ENCODE results near the gene FRMD4A. TPM values are rescaled to one million over a fixed set of nuclear protein-coding genes. Genes with fewer than 3 reads are reported as not detected.

Gene FRMD4A
- total RNA-seq, 1 donor from 2014 or later = 28.2 TPM

DNA sequence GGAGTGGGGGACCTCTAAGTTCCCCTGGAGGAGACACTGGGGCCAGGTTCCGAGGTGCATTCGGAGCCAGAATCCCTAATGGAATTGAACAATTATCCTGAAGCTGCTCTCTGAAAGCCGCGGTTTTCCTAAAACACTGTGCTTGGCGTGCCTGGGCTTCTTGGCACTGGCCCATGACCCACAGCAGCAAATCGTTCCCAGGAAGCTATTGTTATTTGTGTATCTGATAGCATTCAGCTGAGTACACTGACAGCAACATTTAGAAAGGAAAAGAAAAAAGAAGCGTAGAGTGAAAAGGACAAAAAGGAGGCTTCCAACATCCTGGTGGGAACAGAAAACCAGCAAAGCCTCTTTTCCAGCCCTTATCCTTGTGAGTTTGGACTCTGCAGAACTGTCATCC, 339.8 kb downstream of the FRMD4A start:
- DNase-seq (ENCODE audit: low read depth) = no peak
- H3K4me3 ChIP-seq (ENCODE audit: low read depth, low read length) = no peak overlapping the region
- no peaks in the 10 kb centered on the region for H3K36me3 ChIP-seq (ENCODE audit: control insufficient read depth, insufficient read depth, low read length)
- TF ChIP-seq, protein P1, sequence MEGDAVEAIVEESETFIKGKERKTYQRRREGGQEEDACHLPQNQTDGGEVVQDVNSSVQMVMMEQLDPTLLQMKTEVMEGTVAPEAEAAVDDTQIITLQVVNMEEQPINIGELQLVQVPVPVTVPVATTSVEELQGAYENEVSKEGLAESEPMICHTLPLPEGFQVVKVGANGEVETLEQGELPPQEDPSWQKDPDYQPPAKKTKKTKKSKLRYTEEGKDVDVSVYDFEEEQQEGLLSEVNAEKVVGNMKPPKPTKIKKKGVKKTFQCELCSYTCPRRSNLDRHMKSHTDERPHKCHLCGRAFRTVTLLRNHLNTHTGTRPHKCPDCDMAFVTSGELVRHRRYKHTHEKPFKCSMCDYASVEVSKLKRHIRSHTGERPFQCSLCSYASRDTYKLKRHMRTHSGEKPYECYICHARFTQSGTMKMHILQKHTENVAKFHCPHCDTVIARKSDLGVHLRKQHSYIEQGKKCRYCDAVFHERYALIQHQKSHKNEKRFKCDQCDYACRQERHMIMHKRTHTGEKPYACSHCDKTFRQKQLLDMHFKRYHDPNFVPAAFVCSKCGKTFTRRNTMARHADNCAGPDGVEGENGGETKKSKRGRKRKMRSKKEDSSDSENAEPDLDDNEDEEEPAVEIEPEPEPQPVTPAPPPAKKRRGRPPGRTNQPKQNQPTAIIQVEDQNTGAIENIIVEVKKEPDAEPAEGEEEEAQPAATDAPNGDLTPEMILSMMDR (IDR thresholded peaks at IDR 0.05; ENCODE audit: insufficient read depth, low read length, poor library complexity, severe bottlenecking) = no peak
- no peaks in the 10 kb centered on the region for H3K27me3 ChIP-seq (ENCODE audit: control insufficient read depth, insufficient read depth, low read length)

GRCh38 chr10:13990392-13990805, 340.3 kb downstream of the FRMD4A start:
- no peak for DNase-seq (ENCODE audit: low read depth)
- Histone ChIP-seq H3K36me3 (ENCODE audit: control insufficient read depth, insufficient read depth, low read length) (no peaks in the 10 kb centered on the region), H3K27me3 (ENCODE audit: control insufficient read depth, insufficient read depth, low read length) (no peaks in the 10 kb centered on the region), H3K4me3 (ENCODE audit: low read depth, low read length) (no peak overlapping the region)
- TF ChIP-seq, protein P1 (IDR thresholded peaks at IDR 0.05; ENCODE audit: insufficient read depth, low read length, poor library complexity, severe bottlenecking) = no peak

DNA sequence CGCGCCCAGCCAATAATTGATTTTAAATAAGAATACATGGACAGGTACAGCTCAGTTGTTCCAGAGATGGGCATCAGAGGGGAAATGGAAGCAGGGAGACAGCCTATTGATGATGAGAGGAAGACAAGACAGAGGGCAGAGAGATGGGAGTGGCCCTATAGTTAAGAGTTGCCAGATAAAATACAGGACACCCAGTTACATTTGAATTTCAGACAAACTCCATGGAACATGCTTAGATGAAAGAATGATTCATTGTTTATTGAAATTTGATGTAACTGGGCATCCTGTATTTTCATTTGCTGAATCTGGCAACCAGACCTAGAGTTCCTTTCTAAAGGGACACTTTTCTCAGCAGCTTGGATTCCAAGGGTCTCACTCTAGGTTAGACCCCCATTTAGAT, 341.1 kb downstream of the FRMD4A start:
- Histone ChIP-seq H3K4me3 (ENCODE audit: low read depth, low read length) (no peak overlapping the region), H3K36me3 (ENCODE audit: control insufficient read depth, insufficient read depth, low read length) (no peaks in the 10 kb centered on the region), H3K27me3 (ENCODE audit: control insufficient read depth, insufficient read depth, low read length) (no peaks in the 10 kb centered on the region)
- TF ChIP-seq, protein P1 (IDR thresholded peaks at IDR 0.05; ENCODE audit: insufficient read depth, low read length, poor library complexity, severe bottlenecking) = no peak
- DNase-seq (ENCODE audit: low read depth) = no peak

GRCh38 chr10:13987446-13987845, 343.3 kb downstream of the FRMD4A start:
- Histone ChIP-seq H3K36me3 (ENCODE audit: control insufficient read depth, insufficient read depth, low read length) (no peaks in the 10 kb centered on the region), H3K4me3 (ENCODE audit: low read depth, low read length) (no peak overlapping the region), H3K27me3 (ENCODE audit: control insufficient read depth, insufficient read depth, low read length) (no peaks in the 10 kb centered on the region)
- peak; percentile 73 for DNase-seq (ENCODE audit: low read depth)
- TF ChIP-seq, protein P1 (IDR thresholded peaks at IDR 0.05; ENCODE audit: insufficient read depth, low read length, poor library complexity, severe bottlenecking) = no peak

GRCh38 chr10:13984647-13985155, 346.0 kb downstream of the FRMD4A start:
- TF ChIP-seq, protein P1 (IDR thresholded peaks at IDR 0.05; ENCODE audit: insufficient read depth, low read length, poor library complexity, severe bottlenecking) = no peak
- no peaks in the 10 kb centered on the region for H3K27me3 ChIP-seq (ENCODE audit: control insufficient read depth, insufficient read depth, low read length)
- no peak for DNase-seq (ENCODE audit: low read depth)
- no peaks in the 10 kb centered on the region for H3K36me3 ChIP-seq (ENCODE audit: control insufficient read depth, insufficient read depth, low read length)
- H3K4me3 ChIP-seq (ENCODE audit: low read depth, low read length) = no peak overlapping the region

- DNase-seq (ENCODE audit: low read depth) = no peak
- H3K27me3 ChIP-seq (ENCODE audit: control insufficient read depth, insufficient read depth, low read length) = no peaks in the 10 kb centered on the region
- H3K4me3 ChIP-seq (ENCODE audit: low read depth, low read length) = no peak overlapping the region
- TF ChIP-seq, protein P1 (IDR thresholded peaks at IDR 0.05; ENCODE audit: insufficient read depth, low read length, poor library complexity, severe bottlenecking) = no peak
- H3K36me3 ChIP-seq (ENCODE audit: control insufficient read depth, insufficient read depth, low read length) = no peaks in the 10 kb centered on the region
Measured at GRCh38 chr10:13983035-13983434, 347.7 kb downstream of the FRMD4A start.
